IMR-90 (cell line): Measurements from ENCODE around the gene RUNX3. TPM values are rescaled to one million over a fixed set of nuclear protein-coding genes. Genes with fewer than 3 reads are reported as not detected.

ENCODE experiments used
- ATAC-seq: fragments of 200-7000 bp; cut with Tn5 transposase; 2 replicates; pipeline ENCODE4 v1.9.1; 2020; ENCODE audit warnings: low read depth, mild to moderate bottlenecking, moderate library complexity
- BruUV-seq: library from RNA; stranded (reverse); fragments of 400-500 nt; replicated peaks from 2 replicates; lab custom pipeline; 2021; lab: Mats Ljungman, UMichigan
- CTCF ChIA-PET: fragments of 300-600 bp; formaldehyde crosslinking; extraction: SDS; loops from one replicate; lab custom pipeline; 2021; ENCODE audit warnings: antibody characterized with exemption; lab: Yijun Ruan, JAX
- POLR2A ChIA-PET: fragments of 300-600 bp; sonication (Branson Sonifier 250); formaldehyde crosslinking; loops from one replicate; lab custom pipeline; 2022; ENCODE audit warnings: antibody characterized with exemption; ENCODE audit not compliant: unreplicated experiment; lab: Charles Lee
- DNase-seq: peaks from one replicate; pipeline ENCODE4 v3.0.0; 2013
- H2AFZ ChIP-seq: replicated peaks from 2 replicates; pipeline ENCODE3; 2013; ENCODE audit warnings: low read length, mild to moderate bottlenecking; ENCODE audit not compliant: poor library complexity
- H2AK5ac ChIP-seq: 2 replicates; pipeline ENCODE4 v1.6.1; 2013; ENCODE audit warnings: low read depth, low read length, inconsistent platforms
- H2AK9ac ChIP-seq: replicated peaks from 2 replicates; pipeline ENCODE3; 2013; ENCODE audit warnings: mild to moderate bottlenecking, low read depth, low read length, moderate library complexity; ENCODE audit not compliant: poor library complexity
- H2BK120ac ChIP-seq: 2 replicates; pipeline ENCODE4 v1.6.1; 2013; ENCODE audit warnings: low read depth, low read length, inconsistent platforms
- H2BK15ac ChIP-seq: 3 replicates; pipeline ENCODE4 v1.6.1; 2013; ENCODE audit warnings: low read depth, low read length, inconsistent platforms
- H2BK20ac ChIP-seq: 2 replicates; pipeline ENCODE4 v1.6.1; 2013; ENCODE audit warnings: low read depth, mild to moderate bottlenecking, inconsistent platforms, low read length, moderate library complexity
- H2BK5ac ChIP-seq: 2 replicates; pipeline ENCODE4 v1.6.1; 2013; ENCODE audit warnings: mild to moderate bottlenecking, low read depth, low read length, inconsistent platforms; ENCODE audit not compliant: poor library complexity, severe bottlenecking
- H3K14ac ChIP-seq: replicated peaks from 2 replicates; pipeline ENCODE4 v1.6.1; 2013; ENCODE audit warnings: low read depth, low read length, inconsistent platforms
- H3K18ac ChIP-seq: 2 replicates; pipeline ENCODE4 v1.6.1; 2013; ENCODE audit warnings: low read depth, low read length, control low read depth
- H3K23ac ChIP-seq: 2 replicates; pipeline ENCODE4 v1.6.1; 2013; ENCODE audit warnings: low read depth, low read length, inconsistent platforms
- H3K27ac ChIP-seq: 2 replicates; pipeline ENCODE4 v1.5.1; 2013; ENCODE audit warnings: mild to moderate bottlenecking, control low read depth, low read length; ENCODE audit not compliant: insufficient read depth
- H3K27me3 ChIP-seq: 2 replicates; pipeline ENCODE4 v1.6.1; 2013; ENCODE audit warnings: low read length; ENCODE audit not compliant: control insufficient read depth, insufficient read depth
- H3K36me3 ChIP-seq: 2 replicates; pipeline ENCODE4 v1.6.1; 2013; ENCODE audit warnings: low read length, mixed read lengths; ENCODE audit not compliant: control insufficient read depth, insufficient read depth
- H3K4ac ChIP-seq: 2 replicates; pipeline ENCODE4 v1.6.1; 2013; ENCODE audit warnings: low read depth, low read length, inconsistent platforms
- H3K4me1 ChIP-seq: 2 replicates; pipeline ENCODE4 v1.6.1; 2013; ENCODE audit warnings: low read length, mixed read lengths; ENCODE audit not compliant: control insufficient read depth, insufficient read depth
- H3K4me2 ChIP-seq: 2 replicates; pipeline ENCODE4 v1.6.1; 2013; ENCODE audit warnings: low read depth, mild to moderate bottlenecking, control low read depth, low read length, moderate library complexity
- H3K4me3 ChIP-seq: 2 replicates; pipeline ENCODE4 v1.5.1; 2013; ENCODE audit warnings: low read depth, mild to moderate bottlenecking, control low read depth, low read length, moderate library complexity; ENCODE audit not compliant: insufficient read depth
- H3K56ac ChIP-seq: 2 replicates; pipeline ENCODE4 v1.6.1; 2013; ENCODE audit warnings: low read length, inconsistent platforms; ENCODE audit not compliant: insufficient read depth; ENCODE audit errors: extremely low read depth
- H3K79me1 ChIP-seq, 2 experiments: 2 replicates each; pipeline ENCODE4 v1.6.1; 2013; ENCODE audit warnings: low read length in 2 of 2, inconsistent platforms in 1 of 2, low read depth in 1 of 2
- H3K9ac ChIP-seq: 2 replicates; pipeline ENCODE4 v1.6.1; 2013; ENCODE audit warnings: low read depth, low read length, control low read depth
- H3K9me1 ChIP-seq: 2 replicates; pipeline ENCODE4 v1.6.1; 2013; ENCODE audit warnings: low read length, inconsistent platforms; ENCODE audit not compliant: insufficient read depth
- H3K9me3 ChIP-seq: 2 replicates; pipeline ENCODE4 v1.6.1; 2013; ENCODE audit warnings: low read length; ENCODE audit not compliant: control insufficient read depth, insufficient read depth
- H4K20me1 ChIP-seq: 2 replicates; pipeline ENCODE4 v1.6.1; 2013; ENCODE audit warnings: low read length, inconsistent platforms; ENCODE audit not compliant: insufficient read depth
- H4K5ac ChIP-seq: 2 replicates; pipeline ENCODE4 v1.6.1; 2013; ENCODE audit warnings: mild to moderate bottlenecking, low read depth, low read length, control low read depth
- H4K8ac ChIP-seq, 2 experiments: 2 replicates each; pipeline ENCODE4 v1.6.1; 2013; ENCODE audit warnings: low read depth in 2 of 2, low read length in 2 of 2, control low read depth in 1 of 2, inconsistent platforms in 1 of 2
- H4K91ac ChIP-seq: 2 replicates; pipeline ENCODE4 v1.6.1; 2013; ENCODE audit warnings: low read depth, low read length, inconsistent platforms; ENCODE audit not compliant: insufficient read depth
- BHLHE40 ChIP-seq: fragments of 150-350 bp; IDR thresholded peaks from 2 replicates; pipeline ENCODE4 v1.6.1; 2016; ENCODE audit warnings: mild to moderate bottlenecking, low read depth, low read length
- CEBPB ChIP-seq: IDR thresholded peaks from 2 replicates; pipeline ENCODE4 v1.6.1; 2012; ENCODE audit warnings: low read depth, low read length, improper control_type of control experiment
- CTCF ChIP-seq: conservative IDR thresholded peaks from 2 replicates; pipeline ENCODE4 v1.5.1; 2012; ENCODE audit warnings: mild to moderate bottlenecking, low read depth, low read length, improper control_type of control experiment
- ELK1 ChIP-seq: fragments of 150-350 bp; IDR thresholded peaks from 2 replicates; pipeline ENCODE4 v1.6.1; 2016; ENCODE audit warnings: low read depth, mild to moderate bottlenecking, low read length, moderate library complexity, borderline replicate concordance
- MAFK ChIP-seq: IDR thresholded peaks from 2 replicates; pipeline ENCODE4 v1.6.1; 2012; ENCODE audit warnings: low read depth, low read length, improper control_type of control experiment
- MAZ ChIP-seq: IDR thresholded peaks from 2 replicates; pipeline ENCODE4 v1.6.1; 2012; ENCODE audit warnings: low read depth, mild to moderate bottlenecking, low read length, improper control_type of control experiment, moderate library complexity, borderline replicate concordance
- MXI1 ChIP-seq: IDR thresholded peaks from 2 replicates; pipeline ENCODE4 v1.6.1; 2012; ENCODE audit warnings: low read depth, mild to moderate bottlenecking, low read length, moderate library complexity, borderline replicate concordance
- NFE2L2 ChIP-seq: fragments of 150-350 bp; IDR thresholded peaks from 2 replicates; pipeline ENCODE4 v1.6.1; 2016; ENCODE audit warnings: low read depth, mild to moderate bottlenecking, low read length
- POLR2A ChIP-seq: IDR thresholded peaks from 2 replicates; pipeline ENCODE4 v1.6.1; 2012; ENCODE audit warnings: mild to moderate bottlenecking, low read depth, low read length
- RAD21 ChIP-seq: IDR thresholded peaks from 2 replicates; pipeline ENCODE4 v1.6.1; 2012; ENCODE audit warnings: low read length, improper control_type of control experiment
- RCOR1 ChIP-seq: IDR thresholded peaks from 2 replicates; pipeline ENCODE4 v1.6.1; 2012; ENCODE audit warnings: mild to moderate bottlenecking, low read length, improper control_type of control experiment; ENCODE audit not compliant: insufficient replicate concordance
- RFX5 ChIP-seq: IDR thresholded peaks from 2 replicates; pipeline ENCODE4 v1.8.0; 2012; ENCODE audit warnings: low read depth, mild to moderate bottlenecking, low read length, moderate library complexity
- SMC3 ChIP-seq: fragments of 150-350 bp; IDR thresholded peaks from 2 replicates; pipeline ENCODE4 v1.6.1; 2016; ENCODE audit warnings: low read depth, mild to moderate bottlenecking, antibody characterized with exemption, low read length, moderate library complexity
- USF2 ChIP-seq: fragments of 150-350 bp; IDR thresholded peaks from 2 replicates; pipeline ENCODE4 v1.6.1; 2017; ENCODE audit warnings: mild to moderate bottlenecking, antibody characterized with exemption, low read length, low read depth
- WGBS, 2 experiments: methylation state at CpG; one replicate each; pipeline versions ENCODE4 v1.1.5 to v1.1.7; 2013; ENCODE audit warnings: missing lambda C conversion rate in 2 of 2; ENCODE audit not compliant: insufficient read length in 1 of 2; ENCODE audit errors: extremely low coverage in 2 of 2; 5-methylcytosine and 5-hydroxymethylcytosine counted together
- dilution Hi-C: fragments of 300-500 bp; cut with HindIII; formaldehyde crosslinking; loops from one replicate; pipeline ENCODE4 v1.14.3; 2018; ENCODE audit warnings: low sequenced_read_pairs; ENCODE audit not compliant: unreplicated experiment
- in situ Hi-C: fragments of 300-500 bp; cut with MboI; formaldehyde crosslinking; loops from 3 replicates; pipeline ENCODE4 v1.14.3; 2019; ENCODE audit warnings: low sequenced_read_pairs, inconsistent platforms, mixed read lengths
- intact Hi-C: fragments of 100-400 bp; cut with micrococcal nuclease; formaldehyde crosslinking; loops from 2 replicates; pipeline ENCODE4 v1.10.0; 2022
- polyA plus RNA-seq, 3 experiments: library from polyadenylated mRNA; depleted of rRNA; stranded (reverse); fragments of >200 nt; gene quantifications; 2 replicates each; pipeline ENCODE4 v1.2.3, GENCODE V29; 2012; ENCODE audit warnings: low replicate concordance in 1 of 3
- total RNA-seq: library from RNA; depleted of rRNA; stranded (reverse); fragments of >200 nt; gene quantifications from 2 replicates; pipeline ENCODE4 v1.2.3, GENCODE V29; 2012

The RUNX3 gene
- total and polyA plus RNA-seq, 2 of the 4 experiments (the other 2 are of a cell fraction): 0.07 TPM; not detected in 1

- Histone ChIP-seq H4K20me1 (peaks cover 5% of the 10 kb centered on the region; the same call in 1 of the 2 replicates), H3K27ac (no peak overlapping the region), H3K9ac (no peak overlapping the region), H2AK5ac (no peak overlapping the region), H3K18ac (no peak overlapping the region), H3K9me1 (no peaks in the 10 kb centered on the region), H3K9me3 (no peaks in the 10 kb centered on the region), H2BK20ac (no peak overlapping the region), H4K91ac (no peak overlapping the region), H3K4me3 (no peak overlapping the region), H3K27me3 (peaks cover 49% of the 10 kb centered on the region), H4K5ac (no peak overlapping the region), H3K4me1 (no peaks in the 10 kb centered on the region), H2BK120ac (no peak overlapping the region), H3K79me1 (no peaks in the 10 kb centered on the region), H3K4ac (no peak overlapping the region), H2AK9ac (no peak overlapping the region), H3K56ac (no peak overlapping the region), H3K23ac (no peak overlapping the region), H3K14ac (no peak overlapping the region), H2BK5ac (no peak overlapping the region), H2BK15ac (no peak overlapping the region), H3K4me2 (no peak overlapping the region), H2AFZ (no peak overlapping the region), H3K36me3 (no peaks in the 10 kb centered on the region), H4K8ac (no peak overlapping the region)
- DNase-seq (no peak), ATAC-seq (no peak)
- no TSS peak for BruUV-seq
- 63% methylated on average over 7 of the region's 14 CpGs; no CpG with 5 or more reads in 1 of the 2 experiments for WGBS, 2 experiments
- CTCF ChIA-PET: no interaction called here
- POLR2A ChIA-PET: interaction anchor here (0.6 kb wide), 1 partner anchor 25 kb away, joined by 4 read pairs; no protein-coding TSS in a partner anchor
- in situ Hi-C loops: no loop called here
- intact Hi-C loops: no loop called here
- dilution Hi-C loops: no loop called here
- no peak for TF ChIP-seq CEBPB
- TF ChIP-seq MXI1: no peak
- TF ChIP-seq RFX5: no peak
- no peak for TF ChIP-seq SMC3
- no peak for TF ChIP-seq BHLHE40
- TF ChIP-seq USF2: no peak
- TF ChIP-seq NFE2L2: no peak
- no peak for TF ChIP-seq MAZ
- TF ChIP-seq CTCF: no peak
- no peak for TF ChIP-seq RAD21
- no peak for TF ChIP-seq MAFK
- TF ChIP-seq POLR2A: no peak
- TF ChIP-seq RCOR1: no peak
- TF ChIP-seq ELK1: no peak
Measured at GRCh38 chr1:24899581-24900485, 30.2 kb downstream of the RUNX3 start.
